GM13977 (cell line): ENCODE measurements around the gene MXRA5.

Experiments used
- DNase-seq: peaks from one replicate; pipeline ENCODE4 v3.0.0; 2012; ENCODE audit warnings: low spot score
- CTCF ChIP-seq: IDR thresholded peaks from 2 replicates; pipeline ENCODE4 v1.5.1; 2012; ENCODE audit warnings: mild to moderate bottlenecking, control low read depth; ENCODE audit not compliant: insufficient read depth; ENCODE audit errors: extremely low read depth, missing control alignments
- in situ Hi-C: fragments of 300-500 bp; cut with MboI; formaldehyde crosslinking; loops from one replicate; pipeline ENCODE4 v1.12.0; 2022; ENCODE audit warnings: low sequenced_read_pairs, low pct_unique_long_range_greater_than_20kb, mixed read lengths, inconsistent platforms; ENCODE audit not compliant: unreplicated experiment

The MXRA5 gene

GRCh38 chrX:3268829-3269228 is 77.6 kb downstream of the MXRA5 start:
- no peak for TF ChIP-seq CTCF
- DNase-seq, result no peak
- in situ Hi-C loops, result no loop called here

GRCh38 chrX:3263681-3264126 is 82.7 kb downstream of the MXRA5 start:
- no peak for TF ChIP-seq CTCF
- DNase-seq, result no peak
- in situ Hi-C loops, result no loop called here

GRCh38 chrX:3262901-3263300 is 83.6 kb downstream of the MXRA5 start:
- no peak for DNase-seq
- in situ Hi-C loops, result no loop called here
- no peak for TF ChIP-seq CTCF
